Activated T-cell treated with anti-CD3 and anti-CD28 coated beads, Interleukin-2, amount 50 U/mL, for 72 hours (primary cell): Measurements from ENCODE around the gene SLX4IP. TPM values are rescaled to one million over a fixed set of nuclear protein-coding genes. Genes with fewer than 3 reads are reported as not detected.

ENCODE experiments used
- ATAC-seq, 2 donors: fragments of 150-1000 bp; cut with Tn5 transposase; replicated peaks in 1 of 2; 2 replicates each; pipeline ENCODE4 v1.10.0; 2021; ENCODE audit warnings: moderate library complexity in 2 of 2, mild to moderate bottlenecking in 1 of 2
- DNase-seq, 2 donors: peaks; one replicate each; pipeline ENCODE4 v3.0.0; 2021 to 2022; ENCODE audit warnings: mixed read lengths in 1 of 2
- H3K27ac Mint-ChIP-seq: one replicate; pipeline ENCODE4 v1.8.0; 2022; ENCODE audit warnings: mild to moderate bottlenecking, moderate library complexity, mixed read lengths
- H3K27me3 Mint-ChIP-seq: one replicate; pipeline ENCODE4 v1.8.0; 2022; ENCODE audit warnings: low read depth, mixed read lengths
- H3K36me3 Mint-ChIP-seq, 2 donors: one replicate each; pipeline ENCODE4 v1.8.0; 2022; ENCODE audit warnings: mixed read lengths in 2 of 2, mild to moderate bottlenecking in 1 of 2; ENCODE audit not compliant: insufficient read depth in 2 of 2
- H3K4me1 Mint-ChIP-seq: one replicate; pipeline ENCODE4 v1.8.0; 2022; ENCODE audit warnings: low read depth, mixed read lengths
- H3K4me3 Mint-ChIP-seq, 2 donors: one replicate each; pipeline ENCODE4 v1.8.0; 2022; ENCODE audit warnings: mild to moderate bottlenecking in 2 of 2, mixed read lengths in 2 of 2, moderate library complexity in 2 of 2
- H3K9me3 Mint-ChIP-seq, 2 donors: one replicate each; pipeline ENCODE4 v1.8.0; 2022; ENCODE audit warnings: mixed read lengths in 2 of 2
- total RNA-seq, 2 donors: library from RNA; stranded (reverse); gene quantifications; one replicate each; pipeline ENCODE4 v1.2.3, GENCODE V29; 2022

The SLX4IP gene
- total RNA-seq, 2 donors from 2014 or later, result 7.3 to 10.9 TPM

- Mint-ChIP-seq H3K27me3 (no peaks in the 10 kb centered on the region), H3K27ac (no peak overlapping the region), H3K4me3 (no peak overlapping the region), H3K36me3 (no peaks in the 10 kb centered on the region), H3K4me1 (peaks cover 37% of the 10 kb centered on the region), H3K9me3 (no peaks in the 10 kb centered on the region)
- DNase-seq (no peak), ATAC-seq (no peak)
Observed at GRCh38 chr20:10524034-10524476, 89.0 kb downstream of the SLX4IP start.

GRCh38 chr20:10524643-10525042, 89.5 kb downstream of the SLX4IP start:
- H3K36me3 Mint-ChIP-seq, result no peaks in the 10 kb centered on the region
- ATAC-seq (peak; percentile 81 to 86), DNase-seq (no peak)
- H3K27ac Mint-ChIP-seq, result no peak overlapping the region
- H3K4me1 Mint-ChIP-seq, result peaks cover 31% of the 10 kb centered on the region
- H3K4me3 Mint-ChIP-seq, result no peak overlapping the region
- no peaks in the 10 kb centered on the region for H3K9me3 Mint-ChIP-seq
- no peaks in the 10 kb centered on the region for H3K27me3 Mint-ChIP-seq

DNA sequence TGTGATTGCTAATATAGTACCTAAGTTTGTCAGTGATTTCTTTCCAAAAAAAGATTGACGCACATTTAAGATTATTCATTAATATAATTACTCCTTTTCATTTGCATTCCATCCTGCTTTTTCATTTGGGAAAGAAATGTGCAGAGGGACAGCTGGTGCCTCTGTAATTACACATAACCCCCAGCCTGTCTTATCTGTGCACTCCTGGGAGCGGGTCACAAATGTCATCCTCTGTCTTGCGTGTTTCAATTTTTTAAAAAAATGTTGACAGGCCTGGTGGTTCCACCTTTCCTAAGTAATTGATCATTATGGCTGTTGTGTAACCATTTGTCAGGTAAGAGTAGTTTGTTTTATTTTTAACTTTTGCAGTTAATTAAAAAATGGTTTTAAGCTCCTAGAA, 92.7 kb downstream of the SLX4IP start:
- peaks cover 7% of the 10 kb centered on the region for H3K4me1 Mint-ChIP-seq
- ATAC-seq, result no peak

DNA sequence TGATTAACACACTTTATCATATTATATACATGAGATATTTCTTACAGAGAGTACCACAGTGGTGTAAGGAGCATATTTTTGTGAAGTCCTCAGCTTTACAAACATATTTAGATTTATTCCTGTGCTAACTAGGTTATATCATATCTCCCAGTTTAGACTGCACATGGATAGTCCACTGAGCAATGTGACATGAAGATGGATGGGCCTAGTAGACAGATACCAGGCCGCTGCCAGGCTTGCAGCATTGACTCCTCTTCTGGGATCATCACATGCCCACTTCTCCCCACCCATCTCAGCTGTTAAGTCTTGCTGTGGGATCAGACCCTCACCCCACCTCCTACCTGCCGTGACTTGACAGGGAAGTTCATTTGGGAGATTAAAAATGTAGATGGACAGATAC, 95.8 kb downstream of the SLX4IP start:
- no peak for ATAC-seq
- Mint-ChIP-seq H3K9me3 (no peaks in the 10 kb centered on the region), H3K4me1 (peaks cover 10% of the 10 kb centered on the region), H3K27me3 (no peaks in the 10 kb centered on the region), H3K36me3 (no peaks in the 10 kb centered on the region), H3K27ac (no peak overlapping the region), H3K4me3 (no peak overlapping the region)
- DNase-seq, result no peak

More for the DNA sequence above, 92.7 kb downstream of the SLX4IP start:
- H3K27me3 Mint-ChIP-seq, result no peaks in the 10 kb centered on the region
- H3K4me3 Mint-ChIP-seq, result no peak overlapping the region
- no peaks in the 10 kb centered on the region for H3K9me3 Mint-ChIP-seq
- H3K27ac Mint-ChIP-seq, result no peak overlapping the region
- no peak for DNase-seq
- no peaks in the 10 kb centered on the region for H3K36me3 Mint-ChIP-seq

DNA sequence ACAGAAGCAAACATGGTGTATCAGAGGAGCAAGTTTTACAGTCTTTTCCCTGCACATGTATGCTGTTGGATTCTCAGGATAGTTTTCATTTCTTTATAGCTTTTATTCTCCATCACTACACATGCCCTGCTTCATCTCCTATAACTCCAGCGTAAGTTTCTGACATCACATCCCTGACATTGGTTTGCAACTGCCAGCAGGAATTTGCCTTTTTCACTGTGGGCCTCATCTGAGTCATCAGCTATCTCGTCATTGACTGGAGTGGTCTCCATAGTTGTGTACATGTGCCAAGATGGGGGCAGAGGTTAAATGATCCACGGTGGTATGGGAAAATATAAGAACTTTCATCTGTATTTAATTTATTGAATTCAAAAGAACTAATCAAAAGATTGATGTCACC, 96.7 kb downstream of the SLX4IP start:
- Mint-ChIP-seq H3K9me3 (no peaks in the 10 kb centered on the region), H3K4me1 (peaks cover 9% of the 10 kb centered on the region), H3K27me3 (no peaks in the 10 kb centered on the region), H3K4me3 (no peak overlapping the region), H3K36me3 (no peaks in the 10 kb centered on the region), H3K27ac (no peak overlapping the region)
- ATAC-seq, result no peak
- DNase-seq, result no peak

DNA sequence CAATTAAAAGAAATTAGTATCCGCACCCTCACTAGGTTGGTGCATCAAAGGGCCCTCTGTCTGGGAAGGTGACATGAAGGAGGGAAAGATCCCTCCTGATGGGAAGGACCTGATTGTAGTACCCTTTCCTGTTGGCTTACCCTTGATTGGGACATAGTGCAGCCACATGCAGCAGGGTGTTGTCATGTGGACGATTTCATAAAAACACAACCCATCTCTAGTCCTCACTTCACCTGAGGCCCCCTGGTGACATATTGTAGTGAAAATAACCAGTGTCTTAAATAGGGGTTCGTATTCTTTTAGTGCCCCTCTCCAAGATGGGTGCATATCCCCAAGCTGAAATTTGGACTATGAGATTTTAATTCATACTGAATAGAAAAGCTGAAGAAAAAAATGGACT, 97.3 kb downstream of the SLX4IP start:
- no peaks in the 10 kb centered on the region for H3K27me3 Mint-ChIP-seq
- H3K36me3 Mint-ChIP-seq, result no peaks in the 10 kb centered on the region
- no peak overlapping the region for H3K27ac Mint-ChIP-seq
- H3K4me1 Mint-ChIP-seq, result peaks cover 9% of the 10 kb centered on the region
- H3K4me3 Mint-ChIP-seq, result no peak overlapping the region
- no peaks in the 10 kb centered on the region for H3K9me3 Mint-ChIP-seq
- no peak for DNase-seq
- no peak for ATAC-seq

DNA sequence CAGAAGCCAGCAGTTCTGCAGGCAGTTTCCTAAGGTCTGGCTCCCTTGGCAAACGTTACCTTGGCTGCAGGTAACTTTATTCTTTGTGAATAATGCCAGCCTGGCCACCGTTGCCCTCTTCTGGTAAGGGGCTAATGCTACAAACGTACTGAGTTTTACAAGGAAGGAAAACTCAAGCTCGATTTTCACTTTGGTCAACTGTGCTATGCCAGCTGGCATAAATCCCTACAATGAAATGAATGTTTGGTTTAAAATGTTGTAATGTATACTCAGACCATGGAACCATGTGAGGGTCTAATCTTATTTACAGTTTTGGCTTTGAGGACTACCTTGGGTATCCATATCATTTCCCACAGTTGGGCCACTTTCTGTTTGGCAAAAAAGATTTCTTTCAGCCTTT, 101.4 kb downstream of the SLX4IP start:
- Mint-ChIP-seq H3K36me3 (no peaks in the 10 kb centered on the region), H3K4me1 (peaks cover 16% of the 10 kb centered on the region), H3K9me3 (no peaks in the 10 kb centered on the region), H3K27ac (no peak overlapping the region), H3K27me3 (no peaks in the 10 kb centered on the region), H3K4me3 (no peak overlapping the region)
- ATAC-seq (no peak), DNase-seq (peak; percentile 18 to 25)

DNA sequence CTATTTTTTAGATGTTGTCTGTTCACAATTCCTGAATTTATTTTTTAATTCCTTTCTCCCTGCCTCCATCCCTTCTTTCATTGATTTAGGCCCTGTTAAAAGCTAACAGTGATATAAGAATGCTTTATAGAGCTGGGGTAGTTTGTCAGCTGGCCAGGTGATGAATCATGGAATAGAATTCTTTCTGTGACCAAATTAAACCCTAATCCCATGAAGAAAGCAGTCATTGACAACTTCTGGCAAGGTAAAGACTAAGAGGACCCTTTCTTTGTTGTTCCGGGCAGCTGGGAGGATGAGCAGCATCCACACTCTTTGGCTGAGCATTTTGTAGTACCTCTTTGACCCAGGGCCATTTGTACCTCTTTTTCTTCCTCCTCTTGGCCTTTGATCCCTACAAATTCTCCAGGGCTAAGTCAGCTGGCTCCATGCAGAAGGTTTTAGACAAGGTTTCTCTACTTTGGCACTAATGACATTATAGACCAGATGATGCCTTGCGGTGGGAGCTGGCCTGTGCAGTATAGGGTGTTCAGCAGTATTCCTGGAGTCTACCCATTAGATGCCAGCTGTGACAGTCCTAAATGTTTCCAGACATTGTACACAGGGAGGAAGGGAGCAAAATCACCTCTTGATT, 102.9 kb downstream of the SLX4IP start:
- Mint-ChIP-seq H3K27me3 (no peaks in the 10 kb centered on the region), H3K4me3 (no peak overlapping the region), H3K4me1 (peaks cover 16% of the 10 kb centered on the region), H3K27ac (no peak overlapping the region), H3K9me3 (no peaks in the 10 kb centered on the region), H3K36me3 (no peaks in the 10 kb centered on the region)
- DNase-seq (no peak), ATAC-seq (no peak)

- Mint-ChIP-seq H3K27ac (no peak overlapping the region), H3K4me3 (no peak overlapping the region), H3K36me3 (no peaks in the 10 kb centered on the region), H3K4me1 (peaks cover 16% of the 10 kb centered on the region), H3K9me3 (no peaks in the 10 kb centered on the region), H3K27me3 (no peaks in the 10 kb centered on the region)
- ATAC-seq (no peak), DNase-seq (no peak)
Observed at GRCh38 chr20:10538768-10539167, 103.7 kb downstream of the SLX4IP start.

GRCh38 chr20:10539818-10540553, 104.9 kb downstream of the SLX4IP start:
- DNase-seq (no peak), ATAC-seq (no peak)
- H3K4me3 Mint-ChIP-seq, result no peak overlapping the region
- no peaks in the 10 kb centered on the region for H3K36me3 Mint-ChIP-seq
- no peaks in the 10 kb centered on the region for H3K27me3 Mint-ChIP-seq
- H3K27ac Mint-ChIP-seq, result no peak overlapping the region
- H3K4me1 Mint-ChIP-seq, result peaks cover 10% of the 10 kb centered on the region
- H3K9me3 Mint-ChIP-seq, result no peaks in the 10 kb centered on the region

GRCh38 chr20:10540636-10541493, 105.8 kb downstream of the SLX4IP start:
- no peak for DNase-seq
- peak overlapping the region in 1 of 2 donors; percentile 15 for H3K4me3 Mint-ChIP-seq
- no peak for ATAC-seq
- no peaks in the 10 kb centered on the region for H3K9me3 Mint-ChIP-seq
- H3K27ac Mint-ChIP-seq, result peak overlapping the region; percentile 69
- no peaks in the 10 kb centered on the region for H3K27me3 Mint-ChIP-seq
- no peaks in the 10 kb centered on the region for H3K36me3 Mint-ChIP-seq
- H3K4me1 Mint-ChIP-seq, result peaks cover 7% of the 10 kb centered on the region

GRCh38 chr20:10541668-10542411, 106.7 kb downstream of the SLX4IP start:
- ATAC-seq, result no peak
- Mint-ChIP-seq H3K27ac (no peak overlapping the region), H3K9me3 (no peaks in the 10 kb centered on the region)

DNA sequence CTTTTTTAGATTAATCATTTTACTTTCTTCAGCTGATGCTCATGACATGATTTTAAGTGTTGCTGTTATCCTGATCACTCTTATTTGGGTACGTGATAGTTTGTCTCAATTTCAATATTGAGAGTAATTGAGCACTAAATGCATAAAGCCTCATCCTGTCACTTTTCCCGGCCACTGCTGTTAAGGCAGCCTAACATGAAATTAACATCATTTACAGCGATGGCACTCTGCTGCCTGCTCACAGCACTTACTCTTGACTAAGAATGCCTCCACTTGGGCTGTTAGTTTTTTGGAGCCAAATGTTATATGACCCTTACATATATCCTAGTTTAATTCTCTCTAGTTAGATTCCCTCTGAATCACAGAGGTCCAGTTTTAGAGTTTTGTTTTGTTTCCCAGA, 107.3 kb downstream of the SLX4IP start:
- no peak overlapping the region for H3K27ac Mint-ChIP-seq
- H3K36me3 Mint-ChIP-seq, result no peaks in the 10 kb centered on the region
- H3K9me3 Mint-ChIP-seq, result no peaks in the 10 kb centered on the region
- no peak for DNase-seq
- H3K4me3 Mint-ChIP-seq, result no peak overlapping the region
- ATAC-seq, result no peak
- H3K27me3 Mint-ChIP-seq, result no peaks in the 10 kb centered on the region
- peaks cover 7% of the 10 kb centered on the region for H3K4me1 Mint-ChIP-seq

More at GRCh38 chr20:10541668-10542411, 106.7 kb downstream of the SLX4IP start:
- no peak overlapping the region for H3K4me3 Mint-ChIP-seq
- H3K36me3 Mint-ChIP-seq, result no peaks in the 10 kb centered on the region
- no peaks in the 10 kb centered on the region for H3K27me3 Mint-ChIP-seq
- DNase-seq, result no peak
- peaks cover 7% of the 10 kb centered on the region for H3K4me1 Mint-ChIP-seq
